Measurements from ENCODE around the gene VAPB.

The VAPB gene

DNA sequence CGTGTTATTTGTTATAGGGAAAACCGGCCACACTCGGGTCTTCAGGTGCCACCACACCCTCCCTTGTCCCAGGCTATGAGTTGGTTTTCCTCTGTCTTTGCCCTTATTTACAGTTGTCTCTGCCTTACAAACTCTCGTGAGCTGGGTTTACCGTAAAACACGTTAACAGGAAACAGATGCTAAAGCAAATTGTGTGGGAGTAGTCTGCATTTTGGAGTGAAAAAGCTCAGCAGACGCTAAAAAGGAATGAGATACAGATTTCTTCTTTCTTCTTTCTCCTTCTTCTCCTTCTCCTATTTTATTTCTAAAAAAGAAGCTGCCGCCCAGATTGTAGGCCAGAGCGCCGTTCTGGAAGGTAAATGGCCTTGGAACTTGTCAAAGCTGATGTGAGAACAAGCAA lies 74.2 kb downstream of the VAPB start:
- peaks cover 7% of the 10 kb centered on the region for H3K27me3 Mint-ChIP-seq (ENCODE audit: low read depth, poor library complexity)
- H3K36me3 Mint-ChIP-seq (ENCODE audit: low read depth), result no peaks in the 10 kb centered on the region
- H3K4me1 Mint-ChIP-seq, result peaks cover 31% of the 10 kb centered on the region
- DNase-seq, result no peak
- no peak overlapping the region for H3K27ac Mint-ChIP-seq
- TF ChIP-seq, protein P1, sequence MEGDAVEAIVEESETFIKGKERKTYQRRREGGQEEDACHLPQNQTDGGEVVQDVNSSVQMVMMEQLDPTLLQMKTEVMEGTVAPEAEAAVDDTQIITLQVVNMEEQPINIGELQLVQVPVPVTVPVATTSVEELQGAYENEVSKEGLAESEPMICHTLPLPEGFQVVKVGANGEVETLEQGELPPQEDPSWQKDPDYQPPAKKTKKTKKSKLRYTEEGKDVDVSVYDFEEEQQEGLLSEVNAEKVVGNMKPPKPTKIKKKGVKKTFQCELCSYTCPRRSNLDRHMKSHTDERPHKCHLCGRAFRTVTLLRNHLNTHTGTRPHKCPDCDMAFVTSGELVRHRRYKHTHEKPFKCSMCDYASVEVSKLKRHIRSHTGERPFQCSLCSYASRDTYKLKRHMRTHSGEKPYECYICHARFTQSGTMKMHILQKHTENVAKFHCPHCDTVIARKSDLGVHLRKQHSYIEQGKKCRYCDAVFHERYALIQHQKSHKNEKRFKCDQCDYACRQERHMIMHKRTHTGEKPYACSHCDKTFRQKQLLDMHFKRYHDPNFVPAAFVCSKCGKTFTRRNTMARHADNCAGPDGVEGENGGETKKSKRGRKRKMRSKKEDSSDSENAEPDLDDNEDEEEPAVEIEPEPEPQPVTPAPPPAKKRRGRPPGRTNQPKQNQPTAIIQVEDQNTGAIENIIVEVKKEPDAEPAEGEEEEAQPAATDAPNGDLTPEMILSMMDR (IDR thresholded peaks at IDR 0.05), result no peak
- no peak overlapping the region for H3K4me3 Mint-ChIP-seq
- H3K9me3 Mint-ChIP-seq, result peaks cover 5% of the 10 kb centered on the region

DNA sequence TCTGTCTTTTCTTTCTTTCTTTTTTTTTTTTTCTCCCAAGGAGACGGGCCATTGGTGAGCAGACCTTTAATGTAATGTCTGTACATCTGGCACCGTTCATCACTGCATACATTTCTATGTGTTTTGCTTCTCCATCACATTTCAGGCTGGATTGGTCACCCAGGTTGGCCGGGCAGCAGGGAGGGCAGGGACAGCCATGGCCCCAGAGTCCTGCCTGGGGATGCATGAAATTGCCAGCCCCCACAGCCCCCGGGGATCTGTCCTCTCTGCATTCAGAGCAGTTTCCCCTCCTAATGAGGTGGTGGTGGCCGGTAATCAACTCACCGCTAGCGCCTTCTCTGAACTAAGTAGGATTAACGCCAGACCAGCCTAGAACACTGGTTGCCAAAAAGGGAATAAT lies 75.8 kb downstream of the VAPB start:
- TF ChIP-seq, protein P1 (IDR thresholded peaks at IDR 0.05), result no peak
- H3K9me3 Mint-ChIP-seq, result peaks cover 5% of the 10 kb centered on the region
- DNase-seq, result no peak
- no peak overlapping the region for H3K27ac Mint-ChIP-seq
- no peaks in the 10 kb centered on the region for H3K36me3 Mint-ChIP-seq (ENCODE audit: low read depth)
- H3K4me3 Mint-ChIP-seq, result no peak overlapping the region
- H3K27me3 Mint-ChIP-seq (ENCODE audit: low read depth, poor library complexity), result peaks cover 7% of the 10 kb centered on the region
- peaks cover 22% of the 10 kb centered on the region for H3K4me1 Mint-ChIP-seq

DNA sequence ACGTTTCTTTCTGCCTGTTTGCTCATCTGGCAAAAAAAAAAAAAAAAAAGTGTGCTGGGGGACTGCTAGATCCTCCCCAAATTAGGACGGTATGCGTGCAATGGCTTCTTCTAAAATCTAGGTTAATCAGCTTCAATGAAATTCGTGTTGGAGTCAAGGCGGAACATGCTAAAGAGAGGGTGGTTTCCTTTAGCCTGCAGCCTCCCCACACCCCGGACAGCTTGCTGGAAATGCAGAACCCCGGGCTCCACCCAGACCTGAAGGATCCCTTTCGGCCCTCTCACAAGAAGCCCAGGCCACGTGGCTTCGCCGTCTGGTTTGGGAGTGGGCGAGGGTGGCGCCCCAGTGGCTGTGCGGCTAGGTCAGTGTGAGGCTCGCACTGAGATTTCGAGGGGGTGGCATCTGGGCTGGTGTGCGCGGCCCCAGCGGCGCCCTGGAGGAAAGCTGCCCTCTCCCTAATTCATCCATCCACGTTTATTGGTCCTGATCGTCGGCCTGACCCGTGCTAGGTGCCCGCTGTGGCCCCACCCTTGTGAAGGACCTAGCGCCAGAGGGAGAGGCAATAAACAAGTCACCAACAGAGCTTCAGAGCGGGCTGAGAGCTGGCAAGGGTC lies 77.2 kb downstream of the VAPB start:
- H3K27ac Mint-ChIP-seq, result no peak overlapping the region

DNA sequence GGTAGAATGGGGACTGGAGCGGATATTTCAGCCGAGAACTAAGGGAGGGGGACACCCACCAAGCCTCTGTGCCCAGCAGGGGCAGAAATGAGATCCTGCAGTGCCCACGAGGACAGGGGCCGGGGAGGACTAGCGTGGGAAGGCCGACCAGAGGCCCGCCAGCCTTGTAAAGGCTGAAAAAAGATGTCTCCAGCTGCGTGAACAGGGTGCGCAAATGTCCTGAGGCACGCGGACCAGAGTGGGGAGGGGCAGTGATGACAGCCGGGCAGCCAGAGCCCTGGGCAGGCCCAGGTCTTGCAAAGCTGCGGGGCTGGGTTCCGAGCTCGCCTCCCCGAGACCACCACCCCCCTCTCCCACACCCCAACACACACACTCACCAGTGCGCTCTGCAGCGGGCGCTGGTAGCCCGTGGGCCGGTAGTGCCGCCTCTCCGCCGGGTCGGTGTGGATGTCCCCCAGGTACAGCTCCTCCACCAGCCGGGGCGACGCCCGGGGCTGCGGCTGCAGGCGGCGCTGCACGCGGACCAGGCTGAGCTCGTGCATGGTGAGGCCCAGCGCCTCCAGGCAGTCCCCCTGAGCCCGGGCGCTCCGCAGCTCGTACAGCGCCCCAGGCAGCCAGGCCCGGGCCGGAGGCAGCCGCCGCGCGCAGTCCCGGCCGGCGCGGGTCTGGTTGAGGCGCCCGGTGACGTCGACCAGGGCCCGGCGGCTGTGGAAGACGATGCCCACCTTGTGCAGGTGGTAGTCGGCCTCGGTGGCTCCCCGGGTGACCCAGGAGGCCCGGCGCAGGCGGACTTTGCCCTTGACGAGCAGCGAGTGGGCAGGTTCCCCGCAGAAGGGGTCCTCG lies 77.9 kb downstream of the VAPB start:
- Mint-ChIP-seq H3K4me3 (no peak overlapping the region), H3K27me3 (ENCODE audit: low read depth, poor library complexity) (peaks cover 7% of the 10 kb centered on the region), H3K9me3 (peaks cover 5% of the 10 kb centered on the region), H3K27ac (no peak overlapping the region), H3K36me3 (ENCODE audit: low read depth) (no peaks in the 10 kb centered on the region), H3K4me1 (peaks cover 17% of the 10 kb centered on the region)
- DNase-seq, result no peak
- TF ChIP-seq, protein P1 (IDR thresholded peaks at IDR 0.05), result no peak

More for the DNA sequence above, 77.2 kb downstream of the VAPB start:
- H3K9me3 Mint-ChIP-seq, result peaks cover 5% of the 10 kb centered on the region
- TF ChIP-seq, protein P1 (IDR thresholded peaks at IDR 0.05), result no peak
- H3K36me3 Mint-ChIP-seq (ENCODE audit: low read depth), result no peaks in the 10 kb centered on the region
- peaks cover 7% of the 10 kb centered on the region for H3K27me3 Mint-ChIP-seq (ENCODE audit: low read depth, poor library complexity)
- peaks cover 17% of the 10 kb centered on the region for H3K4me1 Mint-ChIP-seq
- no peak for DNase-seq
- no peak overlapping the region for H3K4me3 Mint-ChIP-seq

DNA sequence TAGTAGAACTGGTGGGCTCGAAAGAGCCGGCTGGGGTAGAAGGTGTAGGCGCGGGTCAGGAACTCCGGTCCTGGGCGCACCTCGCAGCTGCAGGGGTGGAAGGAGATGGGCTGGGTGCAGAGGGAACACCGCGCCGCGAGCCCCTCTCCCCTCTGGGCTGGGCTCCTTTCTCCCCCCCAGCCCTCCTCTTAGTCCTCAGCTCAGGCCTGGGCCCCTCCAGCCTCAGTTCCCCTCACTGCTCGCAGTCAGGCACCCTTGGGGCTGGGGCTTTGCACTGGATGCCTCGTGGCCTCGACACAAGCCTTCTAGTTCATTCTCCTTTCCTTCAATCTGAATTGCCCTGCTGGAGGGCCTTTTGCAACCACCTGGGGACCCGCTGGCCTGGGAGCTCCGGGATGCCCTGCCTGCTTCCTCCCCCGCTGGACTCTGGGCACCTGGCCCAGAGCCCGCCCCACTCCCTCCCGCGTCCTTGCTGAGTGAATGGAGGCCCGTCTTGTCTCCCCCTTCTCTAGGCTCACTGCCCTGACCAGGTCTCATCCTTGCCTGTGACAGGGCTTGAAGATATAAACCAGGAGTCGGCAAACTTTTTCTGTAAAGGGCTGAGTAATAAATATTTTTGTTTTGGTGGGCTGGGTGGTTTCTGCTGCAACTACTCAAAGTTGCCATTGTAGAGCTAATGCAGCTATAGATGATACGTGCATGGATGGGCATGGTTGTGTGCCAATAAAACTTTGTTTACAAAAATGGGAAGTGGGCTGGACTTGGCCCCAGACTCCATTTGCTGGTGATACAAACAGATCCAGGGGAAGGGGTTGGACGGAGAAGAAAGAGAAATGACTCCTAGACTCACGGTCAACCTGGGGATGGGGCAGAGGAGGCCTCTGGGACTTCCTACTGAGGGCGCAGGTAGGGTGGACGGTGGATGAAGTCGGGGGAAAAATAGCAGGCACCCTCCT lies 78.8 kb downstream of the VAPB start:
- TF ChIP-seq, protein P1 (IDR thresholded peaks at IDR 0.05), result no peak
- Mint-ChIP-seq H3K4me1 (peaks cover 20% of the 10 kb centered on the region), H3K9me3 (no peaks in the 10 kb centered on the region), H3K27ac (peak overlapping the region; percentile 91), H3K36me3 (ENCODE audit: low read depth) (no peaks in the 10 kb centered on the region), H3K4me3 (no peak overlapping the region), H3K27me3 (ENCODE audit: low read depth, poor library complexity) (peaks cover 7% of the 10 kb centered on the region)
- DNase-seq, result no peak
